COLO668 (cell line): Measurements from ENCODE around the gene ZNF385A.

Experiments
- DNase-seq: peaks from one replicate; lab custom pipeline; 2025; ENCODE audit not compliant: unreplicated experiment; lab: John Stamatoyannopoulos, UW

ZNF385A gene

DNA sequence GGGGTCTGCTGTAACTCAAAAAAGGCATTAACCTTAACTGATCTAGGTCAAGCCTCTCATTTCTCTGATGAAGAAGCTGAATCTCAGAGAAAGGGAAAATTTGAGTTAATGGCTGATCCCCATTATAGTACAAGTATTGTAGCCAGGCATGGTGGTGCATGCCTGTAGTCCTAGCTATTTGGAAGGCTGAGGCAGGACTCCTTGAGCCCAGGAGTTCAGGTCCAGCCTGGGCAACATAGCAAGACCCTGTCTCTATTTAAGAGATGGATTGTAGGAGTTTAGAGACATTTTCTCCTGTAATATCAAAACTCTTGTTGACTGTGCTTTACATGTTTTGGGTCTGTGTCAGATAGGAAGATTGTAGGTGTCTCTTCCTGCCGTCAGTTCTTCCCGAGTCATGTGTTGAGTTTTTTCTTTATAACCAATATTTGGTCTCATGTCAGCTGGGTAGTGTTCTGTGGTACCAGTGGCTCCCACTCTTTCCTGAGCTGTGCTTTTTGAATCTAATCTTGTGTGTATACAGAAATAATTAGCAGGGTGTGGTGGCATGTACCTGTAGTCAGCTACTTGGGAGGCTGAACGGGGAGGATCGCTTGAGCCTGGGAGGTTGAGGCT lies 51.0 kb downstream of the ZNF385A start:
- DNase-seq: no peak

GRCh38 chr12:54331461-54331860 lies 53.1 kb downstream of the ZNF385A start:
- no peak for DNase-seq

DNA sequence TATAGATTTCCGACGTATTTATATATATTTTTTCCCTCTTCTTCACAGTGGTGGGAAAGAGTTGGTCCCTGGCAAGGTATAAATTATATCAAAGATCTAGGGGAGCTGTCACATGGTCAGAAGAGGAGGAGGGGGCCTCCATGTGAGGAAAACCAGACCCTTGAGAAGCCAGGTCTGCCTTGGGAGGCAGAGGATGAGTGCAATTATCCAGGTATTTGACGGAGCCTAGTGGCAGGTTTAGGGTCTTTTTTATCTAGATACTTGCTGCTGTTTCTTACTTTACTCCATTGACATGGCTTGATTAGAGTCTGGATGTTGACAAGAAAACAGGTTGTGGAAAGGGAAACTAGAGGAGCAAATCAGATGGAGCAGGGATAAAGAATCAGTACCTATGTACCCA lies 54.1 kb downstream of the ZNF385A start:
- no peak for DNase-seq

DNA sequence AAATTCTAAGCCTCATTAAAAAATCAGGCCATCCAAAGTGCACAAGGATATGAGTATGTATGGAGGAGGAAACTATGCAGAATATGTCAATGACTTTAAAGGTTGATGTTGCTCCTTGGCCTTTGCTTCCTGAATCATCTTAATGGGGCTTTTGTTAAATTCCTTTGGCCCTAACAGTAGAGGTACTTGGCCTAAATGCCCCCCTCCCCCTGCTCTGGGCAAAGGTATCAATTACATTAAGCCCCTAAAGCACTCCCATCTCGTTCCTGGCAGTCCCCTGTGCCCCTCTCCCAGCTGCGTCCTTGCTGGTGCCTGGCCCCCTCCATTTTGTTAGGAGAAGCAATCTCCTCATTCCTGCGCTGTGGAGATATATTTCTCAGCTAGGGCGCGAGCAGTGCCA lies 54.8 kb downstream of the ZNF385A start:
- no peak for DNase-seq

DNA sequence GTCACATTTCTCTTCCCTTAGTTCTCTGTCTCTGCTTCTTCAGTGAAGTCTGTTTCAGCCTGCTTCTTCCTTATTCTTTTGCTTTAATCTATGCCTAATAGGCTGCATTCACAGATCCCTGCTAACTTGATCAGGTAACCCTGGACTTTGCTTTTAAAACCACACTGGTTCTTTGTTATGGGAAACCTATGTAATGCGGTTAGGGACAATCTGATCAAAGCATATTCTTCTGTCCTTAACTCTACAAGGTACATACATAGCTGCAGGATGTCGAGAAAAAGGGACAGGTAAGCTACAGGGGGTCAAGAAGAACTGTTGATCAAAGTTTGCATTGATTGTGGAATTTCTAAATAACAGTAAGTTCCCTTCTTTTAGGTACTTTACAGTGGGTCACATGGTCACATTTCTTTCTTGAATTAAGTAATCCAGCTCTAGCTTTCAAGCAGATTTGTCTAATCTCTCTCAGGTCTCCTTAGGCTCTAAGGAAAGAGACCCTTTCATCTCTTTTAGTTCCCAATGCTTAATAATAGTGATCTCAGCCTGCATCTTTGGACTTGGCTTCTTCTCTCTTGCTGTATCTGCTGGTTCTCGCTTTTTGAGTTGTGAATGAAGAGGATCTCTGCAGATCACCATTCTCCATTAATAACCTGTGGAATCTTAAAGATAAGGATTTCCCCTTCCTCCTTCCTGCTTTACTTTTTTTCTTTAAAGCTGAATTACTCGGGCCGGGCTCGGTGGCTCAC lies 55.8 kb downstream of the ZNF385A start:
- DNase-seq: no peak

DNA sequence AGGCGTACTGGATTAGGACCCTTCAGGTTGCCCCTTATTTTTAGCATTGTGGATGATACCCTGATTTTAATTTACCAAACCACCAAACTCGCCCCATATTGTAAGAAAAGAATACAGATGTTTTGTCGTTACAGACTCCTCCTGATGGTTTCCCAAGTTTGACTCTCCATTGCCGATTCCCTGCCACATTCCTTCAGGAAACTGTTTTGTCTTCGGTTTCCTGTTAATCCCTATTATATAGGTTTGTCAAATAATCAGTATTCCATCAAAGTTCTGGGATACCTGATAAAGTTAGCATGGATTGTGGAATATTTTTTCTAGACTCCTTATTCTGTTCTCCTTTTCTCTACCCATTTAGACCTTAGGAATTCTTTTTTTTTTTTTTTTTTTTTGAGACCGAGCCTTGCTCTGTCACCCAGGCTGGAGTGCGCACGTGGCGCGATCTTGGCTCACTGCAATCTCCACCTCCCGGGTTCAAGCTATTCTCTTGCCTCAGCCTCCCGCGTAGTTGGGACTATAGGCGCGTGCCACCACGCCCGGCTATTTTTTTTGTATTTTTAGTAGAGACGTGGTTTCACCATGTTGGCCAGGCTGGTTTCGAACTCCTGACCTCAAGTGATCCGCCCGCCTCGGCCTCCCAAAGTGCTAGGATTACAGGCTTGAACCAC lies 59.0 kb downstream of the ZNF385A start:
- DNase-seq: peak; percentile 0

DNA sequence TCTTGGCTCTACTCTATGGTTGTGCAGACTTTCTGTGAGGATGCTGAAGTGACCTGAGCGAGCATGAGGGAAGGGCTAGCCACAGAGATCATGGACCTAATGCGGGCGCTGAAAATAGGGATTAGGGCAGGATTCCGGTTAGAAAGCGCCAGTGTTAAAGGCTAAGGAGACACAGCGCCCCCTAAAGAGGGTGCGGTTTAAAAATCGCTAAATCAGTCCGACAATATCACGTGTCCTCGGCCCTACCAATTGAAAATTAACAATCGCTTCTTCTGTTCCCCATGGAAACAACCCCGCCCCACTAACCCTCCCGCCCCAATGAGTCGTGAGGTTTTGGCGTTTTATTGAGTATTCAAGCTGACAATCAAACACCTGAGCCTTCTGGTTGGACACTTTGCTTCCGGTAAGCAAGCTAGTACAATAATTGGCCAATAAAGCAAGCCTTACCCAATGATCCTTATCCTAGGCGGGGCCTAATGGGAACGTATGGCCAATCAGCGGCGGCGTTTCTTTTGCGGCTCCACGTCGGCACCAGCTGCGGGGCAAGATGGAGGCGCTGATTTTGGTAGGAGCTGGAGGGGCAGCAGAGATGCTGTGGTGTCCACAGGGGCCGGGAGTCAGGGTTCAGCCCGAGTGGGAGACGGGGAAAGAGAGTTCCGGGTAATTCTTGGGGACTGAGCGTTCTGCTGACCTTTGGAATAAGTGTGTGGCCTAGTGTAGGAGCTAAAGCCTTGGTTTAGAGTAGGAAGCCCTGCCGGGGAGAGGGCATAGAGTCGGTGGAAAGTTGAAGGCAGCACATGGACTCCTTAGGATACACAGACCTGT lies 59.7 kb downstream of the ZNF385A start, which contains the start of gene COPZ1:
COPZ1 (plus strand) TSS at position 515 of the 825 bp plus-strand sequence; CDS start at position 548, 33 bp downstream.
- DNase-seq: peak; percentile 94

- no peak for DNase-seq
These were observed 63.2 kb downstream of the ZNF385A start for GRCh38 chr12:54321363-54321762.
